H1 (cell line): ENCODE measurements around the gene DDAH2. TPM values are rescaled to one million over a fixed set of nuclear protein-coding genes. Genes with fewer than 3 reads are reported as not detected.

Experiments used
- CTBP2 ChIP-seq: IDR thresholded peaks from 2 replicates; pipeline ENCODE4 v1.7.0; 2011; ENCODE audit warnings: borderline replicate concordance, mild to moderate bottlenecking, moderate library complexity, mixed read lengths, low read length; ENCODE audit not compliant: insufficient read depth, insufficient read length
- HDAC2 ChIP-seq, 2 experiments: fragments of 300-600 bp in 1 of 2; sonication (generic) in 1 of 2; IDR thresholded peaks; 2 replicates each; pipeline ENCODE4 v1.6.1; 2011 to 2012; ENCODE audit warnings: low read depth in 2 of 2, low read length in 2 of 2, mild to moderate bottlenecking in 2 of 2, moderate library complexity in 2 of 2, borderline replicate concordance in 1 of 2, inconsistent platforms in 1 of 2
- MAX ChIP-seq: IDR thresholded peaks from 2 replicates; pipeline ENCODE4 v1.6.1; 2012; ENCODE audit warnings: inconsistent platforms
- polyA plus RNA-seq, 7 experiments: library from polyadenylated mRNA; depleted of rRNA in 3 of 7; stranded (reverse) in 5 of 7; unstranded in 2 of 7; fragments of >200 nt in 5 of 7; fragments of 200-250 nt in 2 of 7; gene quantifications; 1 replicate in 5 of 7; 2 replicates in 1 of 7; 4 replicates in 1 of 7; pipeline versions ENCODE4 v1.2.1 to v1.2.3, GENCODE V29; 2011 to 2013; ENCODE audit warnings: missing spikeins in 2 of 7, mixed read lengths in 2 of 7
- total RNA-seq: library from RNA; stranded (reverse); fragmentation: NEBNext Ultra II Directional; extraction: Animal tissue kit (Norgen Biotek cat#: 25700); gene quantifications from 2 replicates; pipeline ENCODE4 v1.2.1, GENCODE V29; 2021

Gene DDAH2
- total and polyA plus RNA-seq, 2 of the 8 experiments (the other 6 are each of a cell fraction or from before 2014, with no cell fraction given): 53.3 to 73.5 TPM

DNA sequence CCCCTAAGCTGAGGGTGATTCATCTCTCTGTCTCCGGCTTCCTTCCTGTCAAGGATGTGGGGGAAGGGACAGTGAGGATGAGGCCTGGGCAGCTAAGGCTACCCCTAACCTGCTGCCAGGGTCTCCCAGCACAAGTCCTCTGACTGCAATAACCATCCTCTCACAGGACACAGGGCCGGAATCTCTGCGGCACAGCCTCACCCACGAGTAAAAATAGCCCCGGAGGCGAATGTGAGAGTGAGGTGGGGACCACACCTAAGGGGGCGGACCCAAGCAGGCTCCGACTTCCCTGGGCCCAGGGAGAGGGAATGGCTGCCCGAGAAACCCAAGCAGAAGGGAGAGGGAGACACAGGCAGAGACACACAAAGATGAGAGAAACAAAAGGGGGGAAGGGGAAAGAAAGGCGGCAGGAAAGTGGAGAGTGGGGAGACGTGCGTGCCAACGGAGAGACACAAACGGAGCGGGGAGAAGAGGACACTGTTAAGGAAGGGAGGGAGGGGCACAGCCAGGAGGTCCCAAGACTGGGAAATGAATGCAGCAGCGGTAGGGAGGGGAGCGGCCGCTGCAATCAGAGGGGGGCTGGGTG is 5.8 kb upstream of the DDAH2 start (continued):
- TF ChIP-seq MAX: no peak
- peak; percentile 91 for TF ChIP-seq CTBP2
- TF ChIP-seq HDAC2 (IDR thresholded peaks at IDR 0.05; ENCODE audit: borderline replicate concordance in 1 of 2, low read depth in 2 of 2, low read length in 2 of 2): peak; percentile 61 to 77; a peak in 3 of 4 replicates
